Endothelial cell of hepatic sinusoid (primary cell): ENCODE measurements around the gene KIFC1.

Source experiments
- in situ Hi-C: cut with HindIII; loops from 2 replicates; pipeline ENCODE4 v1.10.0; 2017; ENCODE audit warnings: low sequenced_read_pairs

KIFC1 gene

DNA sequence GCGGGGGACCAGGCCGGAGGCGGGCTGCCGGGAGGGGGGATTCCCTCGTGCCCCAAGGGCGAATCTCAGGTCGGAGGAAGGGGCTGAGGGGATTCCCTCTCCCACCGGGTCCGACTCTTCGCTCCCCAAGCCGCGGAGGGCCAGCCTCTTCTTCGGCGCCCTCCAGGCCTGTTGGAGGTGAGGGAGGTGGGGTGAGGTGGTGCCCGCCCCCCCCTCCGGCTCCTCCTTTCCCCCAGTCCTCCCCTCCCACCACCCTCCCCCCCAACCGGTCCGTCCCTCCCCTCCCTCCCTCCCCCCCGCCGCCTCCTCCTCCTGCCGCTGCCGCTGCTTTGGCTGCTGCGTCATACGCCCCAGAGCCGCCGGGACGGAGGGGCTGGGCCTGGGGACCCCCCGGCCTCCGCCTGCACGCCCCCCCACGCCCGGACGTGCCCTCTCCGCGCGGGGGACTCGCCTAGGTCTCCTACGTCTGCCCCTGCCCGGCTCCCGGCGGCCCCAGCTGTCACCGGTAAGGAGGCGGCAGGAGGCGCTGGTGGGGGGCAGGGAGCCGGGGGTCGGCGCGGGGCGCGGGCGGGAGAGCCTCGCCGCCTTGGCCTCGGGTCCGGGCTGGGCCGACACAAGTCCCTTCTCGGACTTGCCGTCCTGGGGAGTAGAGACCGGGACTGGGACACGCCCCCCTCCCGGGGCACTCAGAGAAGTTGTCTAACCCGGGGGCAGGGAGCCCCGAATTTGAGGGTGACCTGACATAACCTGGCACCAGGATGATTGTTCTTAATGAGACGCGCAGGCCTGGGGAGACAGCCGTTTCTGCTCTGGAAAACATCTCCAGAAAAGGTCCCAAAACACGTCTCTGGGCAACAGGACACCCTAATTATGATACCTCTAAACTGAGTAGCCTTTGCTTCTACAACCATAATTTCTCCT is 19.3 kb downstream of the KIFC1 start, which contains the start of gene PHF1:
PHF1 (plus strand) TSS at position 304 of the 921 bp plus-strand sequence. CDS start 1,250 bp downstream, outside the sequence.
- in situ Hi-C loops, result no loop called here

GRCh38 chr6:33411632-33412005 is 20.0 kb downstream of the KIFC1 start:
- in situ Hi-C loops, result no loop called here

DNA sequence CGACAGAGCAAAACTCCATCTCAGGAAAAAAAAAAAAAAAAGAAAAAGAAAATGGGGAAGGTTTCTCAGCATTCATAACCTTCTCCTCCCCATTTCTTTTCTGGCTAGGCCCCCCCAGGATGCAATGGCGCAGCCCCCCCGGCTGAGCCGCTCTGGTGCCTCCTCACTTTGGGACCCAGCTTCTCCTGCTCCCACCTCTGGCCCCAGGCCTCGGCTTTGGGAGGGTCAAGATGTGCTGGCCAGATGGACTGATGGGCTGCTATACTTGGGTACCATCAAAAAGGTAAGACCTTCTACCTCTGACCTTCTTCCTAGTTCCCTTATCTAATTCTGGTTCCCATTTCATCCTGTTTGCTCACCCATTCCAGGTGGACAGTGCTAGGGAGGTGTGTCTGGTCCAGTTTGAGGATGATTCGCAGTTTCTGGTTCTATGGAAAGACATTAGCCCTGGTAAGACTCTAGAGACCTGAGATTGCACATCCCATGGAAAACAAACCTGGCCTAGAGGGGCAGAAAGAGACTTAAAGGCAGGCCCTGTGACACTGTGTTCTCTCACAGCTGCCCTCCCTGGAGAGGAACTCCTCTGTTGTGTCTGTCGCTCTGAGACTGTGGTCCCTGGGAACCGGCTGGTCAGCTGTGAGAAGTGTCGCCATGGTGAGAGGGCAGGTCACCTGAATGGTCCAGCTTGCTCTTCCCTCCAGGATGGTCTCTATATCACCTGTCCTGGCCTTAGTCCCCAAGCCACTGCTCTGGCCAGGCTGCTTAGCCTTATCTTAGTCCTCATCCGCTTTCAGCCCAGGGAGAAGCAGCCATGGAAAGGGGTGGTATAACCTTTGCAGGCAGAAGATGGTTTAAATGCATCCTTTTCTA is 20.8 kb downstream of the KIFC1 start:
- in situ Hi-C loops, result no loop called here

- in situ Hi-C loops, result no loop called here
Observed at GRCh38 chr6:33413241-33414120, 21.9 kb downstream of the KIFC1 start.

DNA sequence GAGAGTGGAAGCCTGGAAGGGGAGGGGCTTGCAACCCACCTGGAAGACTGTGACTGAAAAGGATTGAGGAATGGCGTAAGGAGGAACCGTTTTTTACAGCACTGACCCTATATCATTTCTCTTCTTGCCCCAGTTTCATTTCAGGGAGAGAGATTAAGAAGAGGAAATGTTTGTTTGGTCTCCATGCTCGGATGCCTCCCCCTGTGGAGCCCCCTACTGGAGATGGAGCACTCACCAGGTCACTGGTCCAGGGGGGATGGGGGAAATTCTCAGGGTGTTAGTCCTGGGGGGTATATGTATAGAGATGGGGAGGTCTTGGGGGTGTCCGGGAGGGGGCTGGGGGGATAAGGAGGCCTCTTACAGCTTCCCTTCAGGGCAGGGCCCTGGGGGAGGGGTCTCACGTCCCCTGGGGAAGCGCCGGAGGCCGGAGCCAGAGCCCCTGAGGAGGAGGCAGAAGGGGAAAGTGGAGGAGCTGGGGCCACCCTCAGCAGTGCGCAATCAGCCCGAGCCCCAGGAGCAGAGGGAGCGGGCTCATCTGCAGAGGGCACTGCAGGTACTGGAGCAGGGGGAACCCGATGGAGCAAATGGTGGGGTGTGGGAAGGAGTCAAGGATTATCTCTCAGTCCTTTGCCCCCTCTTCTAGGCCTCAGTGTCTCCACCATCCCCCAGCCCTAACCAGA is 23.1 kb downstream of the KIFC1 start:
- in situ Hi-C loops, result no loop called here

DNA sequence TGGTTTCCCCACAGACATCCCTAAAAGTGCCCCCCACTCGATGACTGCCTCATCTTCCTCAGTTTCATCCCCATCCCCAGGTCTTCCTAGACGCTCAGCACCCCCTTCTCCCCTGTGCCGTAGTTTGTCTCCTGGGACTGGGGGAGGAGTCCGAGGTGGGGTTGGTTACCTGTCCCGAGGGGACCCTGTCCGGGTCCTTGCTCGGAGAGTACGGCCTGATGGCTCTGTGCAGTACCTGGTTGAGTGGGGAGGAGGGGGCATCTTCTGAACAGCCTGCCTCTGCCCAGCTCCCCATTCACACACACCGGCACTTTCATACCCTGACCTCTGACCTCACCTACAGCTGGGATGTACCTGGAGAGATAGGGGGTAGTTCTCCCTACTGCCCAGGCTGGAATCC is 24.2 kb downstream of the KIFC1 start:
- in situ Hi-C loops, result no loop called here

- in situ Hi-C loops, result no loop called here
Observed at GRCh38 chr6:33416386-33417127, 24.9 kb downstream of the KIFC1 start.

- in situ Hi-C loops, result no loop called here
Observed at GRCh38 chr6:33417128-33417902, 25.7 kb downstream of the KIFC1 start.

- in situ Hi-C loops, result no loop called here
Observed at GRCh38 chr6:33417903-33418689, 26.5 kb downstream of the KIFC1 start, which contains the start of gene CUTA. CUTA (minus strand) TSS chr6:33418107; CDS start chr6:33418000, 107 bp downstream.

- in situ Hi-C loops, result no loop called here
Observed at GRCh38 chr6:33418690-33419291, 27.2 kb downstream of the KIFC1 start.

DNA sequence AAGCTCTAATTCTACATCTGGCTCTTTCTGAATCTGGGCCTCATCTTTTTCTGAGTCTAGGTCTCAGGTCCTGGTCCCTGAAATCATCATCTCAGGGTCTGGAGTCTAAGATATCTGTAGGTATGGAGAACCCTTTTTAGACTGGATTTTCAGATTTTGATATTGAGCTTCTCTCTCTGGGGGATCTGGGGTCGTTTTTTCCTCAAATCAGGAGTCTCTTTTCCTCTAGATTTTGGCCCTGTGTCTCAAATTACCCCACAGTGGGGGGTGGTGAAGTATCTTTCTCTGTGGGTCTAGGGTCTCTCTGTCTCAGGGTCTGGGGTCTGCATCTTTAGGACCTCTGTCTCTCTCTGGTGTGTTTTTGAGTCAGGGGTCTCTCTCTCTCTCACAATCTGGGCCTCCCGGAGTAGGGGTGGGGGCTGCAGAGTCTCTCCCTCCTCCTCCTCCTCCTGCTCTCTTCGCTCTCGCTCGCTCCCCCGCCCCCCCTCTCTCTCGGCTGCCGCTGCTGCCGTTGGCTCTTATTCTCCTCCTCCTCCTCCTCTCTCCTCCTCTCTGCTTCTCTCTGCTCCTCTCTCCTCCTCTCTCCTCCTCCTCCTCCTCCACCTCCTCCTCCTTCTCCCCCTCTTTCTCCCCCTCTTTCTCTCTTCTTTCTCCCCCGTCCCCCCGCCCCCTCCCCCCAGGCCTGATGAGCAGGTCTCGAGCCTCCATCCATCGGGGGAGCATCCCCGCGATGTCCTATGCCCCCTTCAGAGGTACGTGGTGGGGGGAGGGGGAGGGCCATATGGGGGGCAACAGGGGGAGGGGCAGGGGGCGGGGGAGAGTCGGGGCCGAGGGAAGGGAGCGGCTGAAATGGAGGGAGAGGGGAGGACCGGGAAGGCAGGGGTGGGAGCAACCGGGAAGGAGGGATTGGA is 28.2 kb downstream of the KIFC1 start, which contains the start of gene SYNGAP1:
SYNGAP1 (plus strand) TSS at position 486 of the 911 bp plus-strand sequence; CDS start at position 686, 200 bp downstream.
- in situ Hi-C loops, result no loop called here

GRCh38 chr6:33420491-33421343 is 29.1 kb downstream of the KIFC1 start:
- in situ Hi-C loops, result no loop called here

- in situ Hi-C loops, result no loop called here
Observed at GRCh38 chr6:33421344-33421643, 29.7 kb downstream of the KIFC1 start.

DNA sequence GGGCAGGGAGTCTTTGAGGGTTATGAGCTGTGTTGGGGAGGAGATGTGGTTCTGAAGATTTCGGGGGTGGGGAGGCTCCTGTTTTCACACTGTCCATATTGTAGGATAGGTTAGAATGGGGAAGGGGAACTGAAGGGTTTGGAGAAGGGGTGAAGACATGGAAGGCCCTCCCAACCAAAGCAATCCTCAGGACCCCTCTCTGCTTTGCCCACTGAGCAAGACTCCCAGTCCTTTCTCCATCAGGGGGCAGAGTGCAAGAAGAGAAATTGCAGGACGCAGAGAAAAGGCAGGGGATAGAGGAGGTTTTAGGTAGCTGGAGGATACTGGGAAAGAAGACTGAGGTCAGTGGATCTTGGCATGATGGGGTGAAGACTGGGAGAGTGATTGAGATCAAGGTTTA is 32.2 kb downstream of the KIFC1 start:
- in situ Hi-C loops, result no loop called here

DNA sequence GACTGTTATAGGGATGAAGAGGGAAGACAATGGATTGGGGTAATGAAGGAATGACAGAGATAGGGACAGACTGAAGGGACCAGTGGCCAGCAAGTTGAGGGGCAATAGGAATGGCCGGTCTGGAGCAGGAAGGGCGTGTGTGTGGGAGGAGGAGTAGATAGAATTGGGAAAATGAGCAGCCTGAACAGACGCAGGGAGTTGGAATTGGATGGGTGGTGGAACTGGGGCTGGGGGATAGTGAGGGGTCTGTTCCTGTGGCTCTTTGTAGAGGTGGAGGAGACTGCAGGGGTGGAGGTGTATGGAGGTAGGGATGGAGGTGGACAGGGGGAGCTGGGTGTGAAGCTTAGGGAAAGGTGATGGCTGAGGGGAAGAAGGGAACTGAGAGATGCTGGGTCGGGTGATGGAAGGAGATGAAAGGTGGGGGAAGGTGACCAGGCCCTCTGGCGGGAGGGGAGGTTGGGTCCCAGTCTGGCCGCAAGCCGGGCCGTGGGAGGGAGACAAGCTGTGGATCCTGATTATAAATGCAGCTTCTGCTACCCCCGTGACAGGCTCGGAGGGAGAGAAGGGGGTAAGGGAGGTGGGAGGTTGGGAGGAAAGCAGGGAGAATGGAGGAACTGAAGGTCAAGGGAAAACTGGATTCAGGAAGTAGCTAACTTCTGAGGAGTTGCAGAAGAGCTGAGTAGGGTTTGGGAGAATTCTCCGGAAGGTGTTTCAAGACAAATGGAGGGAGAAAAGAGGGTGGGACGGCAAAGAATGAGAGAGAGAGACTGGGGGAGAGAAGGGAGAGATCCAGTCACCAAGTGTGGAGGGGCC is 33.4 kb downstream of the KIFC1 start:
- in situ Hi-C loops, result no loop called here
